COR-L47 (cell line): Measurements from ENCODE around the gene ABCC4.

Source experiments
- DNase-seq: peaks from one replicate; lab custom pipeline; 2025; lab: John Stamatoyannopoulos, UW

Gene ABCC4

GRCh38 chr13:95301183-95301967 lies at the start of gene ABCC4:
TSS of gene ABCC4 (minus strand) at chr13:95301451. CDS start at chr13:95301314, 137 bp downstream.
- peak; percentile 70 for DNase-seq

- DNase-seq: no peak
Observed at GRCh38 chr13:95349267-95349666, 48.0 kb upstream of the ABCC4 start.

- DNase-seq: no peak
Observed at GRCh38 chr13:95343944-95344343, 42.7 kb upstream of the ABCC4 start.

GRCh38 chr13:95341441-95341840 lies 40.2 kb upstream of the ABCC4 start:
- DNase-seq: no peak

GRCh38 chr13:95338905-95339304 lies 37.7 kb upstream of the ABCC4 start:
- no peak for DNase-seq

- no peak for DNase-seq
Observed at GRCh38 chr13:95337597-95337996, 36.3 kb upstream of the ABCC4 start.

GRCh38 chr13:95335667-95336066 lies 34.4 kb upstream of the ABCC4 start:
- DNase-seq: no peak

- no peak for DNase-seq
Observed at GRCh38 chr13:95328386-95328785, 27.1 kb upstream of the ABCC4 start.

- DNase-seq: no peak
Observed at GRCh38 chr13:95327190-95327589, 25.9 kb upstream of the ABCC4 start.

- no peak for DNase-seq
Observed at GRCh38 chr13:95326695-95327094, 25.4 kb upstream of the ABCC4 start.

- DNase-seq: no peak
Observed at GRCh38 chr13:95325485-95325884, 24.2 kb upstream of the ABCC4 start.

- no peak for DNase-seq
Observed at GRCh38 chr13:95323930-95324662, 22.8 kb upstream of the ABCC4 start.

- DNase-seq: no peak
Observed at GRCh38 chr13:95319551-95320274, 18.5 kb upstream of the ABCC4 start.

GRCh38 chr13:95317039-95317989 lies 16.1 kb upstream of the ABCC4 start:
- DNase-seq: no peak

GRCh38 chr13:95315752-95316151 lies 14.5 kb upstream of the ABCC4 start:
- DNase-seq: no peak

GRCh38 chr13:95307507-95307906 lies 6.3 kb upstream of the ABCC4 start:
- no peak for DNase-seq

- DNase-seq: no peak
Observed at GRCh38 chr13:95304453-95304852, 3.2 kb upstream of the ABCC4 start.

GRCh38 chr13:95301968-95302393 lies 730 bp upstream of the ABCC4 start:
- DNase-seq: peak; percentile 62

GRCh38 chr13:95300625-95301182 lies 547 bp downstream of the ABCC4 start:
- peak; percentile 63 for DNase-seq

GRCh38 chr13:95298971-95299621 lies 2.2 kb downstream of the ABCC4 start:
- DNase-seq: no peak
